Measurements from ENCODE around the gene DDX39B.
"Not testable (repeated sequence)": the region's sequence is repeated elsewhere in the genome, so short reads cannot be mapped to it uniquely, and the experiment has no call there.

Gene DDX39B

GRCh38 chr6:31541658-31542521 is at the start of gene DDX39B:
TSS of gene DDX39B (minus strand) at chr6:31542003. CDS start at chr6:31540532, 1,471 bp downstream.
- peak; percentile 97 to 98 (median 98) for DNase-seq

- not testable (repeated sequence) for DNase-seq
Observed at GRCh38 chr6:31590691-31591090, 48.9 kb upstream of the DDX39B start.

GRCh38 chr6:31588871-31589650 is 47.3 kb upstream of the DDX39B start:
- DNase-seq = peak; percentile 69 to 73 (median 73)

- peak in 2 of 3 donors; percentile 37 to 38 for DNase-seq
Observed at GRCh38 chr6:31587791-31588777, 46.3 kb upstream of the DDX39B start.

GRCh38 chr6:31586599-31587281 is 44.9 kb upstream of the DDX39B start:
- DNase-seq = peak; percentile 65 to 75 (median 66)

GRCh38 chr6:31586008-31586407 is 44.2 kb upstream of the DDX39B start, which contains the start of gene LST1:
TSS of gene LST1 (plus strand) at chr6:31586277. CDS start at chr6:31587300, 1,023 bp downstream.
- DNase-seq = peak; percentile 74 to 77 (median 77)

GRCh38 chr6:31585491-31585890 is 43.7 kb upstream of the DDX39B start:
- DNase-seq = no peak

GRCh38 chr6:31582230-31582643 is 40.4 kb upstream of the DDX39B start, which contains the start of gene LTB:
TSS of gene LTB (minus strand) at chr6:31582424. CDS start at chr6:31582417, 7 bp downstream.
- DNase-seq = no peak

GRCh38 chr6:31581434-31582229 is 39.8 kb upstream of the DDX39B start:
- peak; percentile 15 to 56 (median 31) for DNase-seq

GRCh38 chr6:31580807-31581433 is 39.1 kb upstream of the DDX39B start:
- peak; percentile 79 to 92 (median 87) for DNase-seq

- DNase-seq = peak in 1 of 3 donors; percentile 52
Observed at GRCh38 chr6:31580438-31580740, 38.6 kb upstream of the DDX39B start.

GRCh38 chr6:31579546-31580437 is 38.0 kb upstream of the DDX39B start:
- DNase-seq = peak; percentile 50 to 69 (median 62)

- DNase-seq = peak in 2 of 3 donors; percentile 68
Observed at GRCh38 chr6:31579119-31579505, 37.3 kb upstream of the DDX39B start.

- peak; percentile 75 to 89 (median 82) for DNase-seq
Observed at GRCh38 chr6:31578184-31579118, 36.6 kb upstream of the DDX39B start.

- DNase-seq = peak in 2 of 3 donors; percentile 75 to 95
Observed at GRCh38 chr6:31577579-31577966, 35.8 kb upstream of the DDX39B start.

- peak; percentile 87 to 97 (median 93) for DNase-seq
Observed at GRCh38 chr6:31576897-31577578, 35.2 kb upstream of the DDX39B start.

GRCh38 chr6:31575952-31576685 is 34.3 kb upstream of the DDX39B start:
- DNase-seq = peak; percentile 78 to 92 (median 79)
